HepG2 (cell line): ENCODE results near the gene HOXA5. TPM values are rescaled to one million over a fixed set of nuclear protein-coding genes. Genes with fewer than 3 reads are reported as not detected.

Experiments
- AKAP8 ChIP-seq: sonication (generic); formaldehyde crosslinking; IDR thresholded peaks from 2 replicates; pipeline ENCODE4 v1.5.1; 2020; ENCODE audit warnings: mild to moderate bottlenecking, missing genetic modification reagents
- GZF1 ChIP-seq: sonication (generic); formaldehyde crosslinking; IDR thresholded peaks from 2 replicates; pipeline ENCODE4 v1.5.1; 2020; ENCODE audit warnings: mild to moderate bottlenecking, missing genetic modification reagents
- MTA3 ChIP-seq: sonication (generic); formaldehyde crosslinking; IDR thresholded peaks from 2 replicates; pipeline ENCODE4 v1.4.0; 2020; ENCODE audit warnings: missing genetic modification reagents
- MXD4 ChIP-seq: IDR thresholded peaks from 2 replicates; pipeline ENCODE4 v1.6.1; 2016; ENCODE audit warnings: mild to moderate bottlenecking, missing biosample characterization, missing genetic modification reagents
- MYNN ChIP-seq: sonication (generic); formaldehyde crosslinking; IDR thresholded peaks from 2 replicates; pipeline ENCODE4 v1.4.0; 2020; ENCODE audit warnings: mild to moderate bottlenecking, low read depth, missing genetic modification reagents
- SRF ChIP-seq: IDR thresholded peaks from 2 replicates; pipeline ENCODE4 v1.6.1; 2011; ENCODE audit warnings: mild to moderate bottlenecking, low read depth, low read length, moderate library complexity
- ZBTB2 ChIP-seq: sonication (generic); formaldehyde crosslinking; IDR thresholded peaks from 2 replicates; pipeline ENCODE4 v1.8.0; 2022; ENCODE audit warnings: low read depth, missing genetic modification reagents
- ZBTB8A ChIP-seq: sonication (generic); formaldehyde crosslinking; IDR thresholded peaks from 2 replicates; pipeline ENCODE4 v1.4.0; 2020; ENCODE audit warnings: mild to moderate bottlenecking, low read depth, missing genetic modification reagents, borderline replicate concordance
- ZNF292 ChIP-seq: sonication (generic); formaldehyde crosslinking; IDR thresholded peaks from 2 replicates; pipeline ENCODE4 v1.8.1; 2022; ENCODE audit warnings: mild to moderate bottlenecking, low read depth, missing genetic modification reagents, borderline replicate concordance
- polyA plus RNA-seq, 8 experiments: library from polyadenylated mRNA; depleted of rRNA in 3 of 8; stranded (reverse) in 7 of 8; unstranded in 1 of 8; fragments of >200 nt; fragmentation: Illumina TruSeq in 4 of 8; extraction: Trizol in 4 of 8; gene quantifications; 2 replicates each; pipeline versions ENCODE4 v1.2.1 to v1.2.3, GENCODE V29; 2011 to 2016; ENCODE audit warnings: low read depth in 4 of 8, missing spikeins in 1 of 8, mixed read lengths in 1 of 8; ENCODE audit not compliant: insufficient read depth in 1 of 8
- total RNA-seq, 5 experiments: library from RNA; depleted of rRNA; stranded (reverse); fragments of >200 nt; fragmentation: Illumina TruSeq; extraction: Trizol; gene quantifications; 2 replicates each; pipeline ENCODE4 v1.2.3, GENCODE V29; 2016; ENCODE audit warnings: low read depth in 1 of 5
- TF ChIP-seq, protein P1 (sequence below): sonication (generic); formaldehyde crosslinking; IDR thresholded peaks from 2 replicates; pipeline ENCODE4 v1.4.0; 2020; ENCODE audit warnings: missing genetic modification reagents, borderline replicate concordance

The HOXA5 gene
- total and polyA plus RNA-seq, 2 of the 13 experiments (the other 11 are each of a cell fraction or from before 2014, with no cell fraction given): 3.2 to 3.6 TPM

GRCh38 chr7:27165089-27165995, 21.9 kb upstream of the HOXA5 start, which contains the start of gene HOXA9 (continued):
- TF ChIP-seq MYNN (CRISPR knock-in tag): no peak
- TF ChIP-seq AKAP8 (CRISPR knock-in tag): no peak
- TF ChIP-seq ZBTB2 (CRISPR knock-in tag): no peak
- TF ChIP-seq, protein P1, sequence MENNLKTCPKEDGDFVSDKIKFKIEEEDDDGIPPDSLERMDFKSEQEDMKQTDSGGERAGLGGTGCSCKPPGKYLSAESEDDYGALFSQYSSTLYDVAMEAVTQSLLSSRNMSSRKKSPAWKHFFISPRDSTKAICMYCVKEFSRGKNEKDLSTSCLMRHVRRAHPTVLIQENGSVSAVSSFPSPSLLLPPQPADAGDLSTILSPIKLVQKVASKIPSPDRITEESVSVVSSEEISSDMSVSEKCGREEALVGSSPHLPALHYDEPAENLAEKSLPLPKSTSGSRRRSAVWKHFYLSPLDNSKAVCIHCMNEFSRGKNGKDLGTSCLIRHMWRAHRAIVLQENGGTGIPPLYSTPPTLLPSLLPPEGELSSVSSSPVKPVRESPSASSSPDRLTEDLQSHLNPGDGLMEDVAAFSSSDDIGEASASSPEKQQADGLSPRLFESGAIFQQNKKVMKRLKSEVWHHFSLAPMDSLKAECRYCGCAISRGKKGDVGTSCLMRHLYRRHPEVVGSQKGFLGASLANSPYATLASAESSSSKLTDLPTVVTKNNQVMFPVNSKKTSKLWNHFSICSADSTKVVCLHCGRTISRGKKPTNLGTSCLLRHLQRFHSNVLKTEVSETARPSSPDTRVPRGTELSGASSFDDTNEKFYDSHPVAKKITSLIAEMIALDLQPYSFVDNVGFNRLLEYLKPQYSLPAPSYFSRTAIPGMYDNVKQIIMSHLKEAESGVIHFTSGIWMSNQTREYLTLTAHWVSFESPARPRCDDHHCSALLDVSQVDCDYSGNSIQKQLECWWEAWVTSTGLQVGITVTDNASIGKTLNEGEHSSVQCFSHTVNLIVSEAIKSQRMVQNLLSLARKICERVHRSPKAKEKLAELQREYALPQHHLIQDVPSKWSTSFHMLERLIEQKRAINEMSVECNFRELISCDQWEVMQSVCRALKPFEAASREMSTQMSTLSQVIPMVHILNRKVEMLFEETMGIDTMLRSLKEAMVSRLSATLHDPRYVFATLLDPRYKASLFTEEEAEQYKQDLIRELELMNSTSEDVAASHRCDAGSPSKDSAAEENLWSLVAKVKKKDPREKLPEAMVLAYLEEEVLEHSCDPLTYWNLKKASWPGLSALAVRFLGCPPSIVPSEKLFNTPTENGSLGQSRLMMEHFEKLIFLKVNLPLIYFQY: no peak
- TF ChIP-seq ZBTB8A (CRISPR knock-in tag): no peak
- no peak for TF ChIP-seq ZNF292 (CRISPR knock-in tag)
- TF ChIP-seq MTA3 (CRISPR knock-in tag): no peak
- no peak for TF ChIP-seq SRF
- no peak for TF ChIP-seq GZF1
- no peak for TF ChIP-seq MXD4 (CRISPR knock-in tag)
